CD14-positive monocyte (primary cell): ENCODE data around the gene LTA4H. TPM values are rescaled to one million over a fixed set of nuclear protein-coding genes. Genes with fewer than 3 reads are reported as not detected.

Experiments
- DNase-seq, 3 donors: peaks; one replicate each; pipeline ENCODE4 v3.0.0-alpha.2; 2011 to 2022
- H2AFZ ChIP-seq: 2 replicates; pipeline ENCODE4 v1.6.0; 2012; ENCODE audit warnings: mild to moderate bottlenecking, low read depth, low read length, inconsistent platforms; ENCODE audit not compliant: insufficient read depth, poor library complexity, severe bottlenecking
- H3K27ac ChIP-seq, 2 donors: 1 replicate in 1 of 2; 2 replicates in 1 of 2; pipeline ENCODE4 v1.5.1; 2012 to 2013; ENCODE audit warnings: low read length in 2 of 2, control low read depth in 1 of 2, inconsistent platforms in 1 of 2, low read depth in 1 of 2, mild to moderate bottlenecking in 1 of 2
- H3K27me3 ChIP-seq, 2 donors: one replicate each; pipeline versions ENCODE4 v1.6.0 to v1.6.1; 2011 to 2013; ENCODE audit warnings: low read length in 2 of 2; ENCODE audit not compliant: control insufficient read depth in 2 of 2, insufficient read depth in 2 of 2
- H3K36me3 ChIP-seq, 2 donors: replicated peaks in 1 of 2; 1 replicate in 1 of 2; 2 replicates in 1 of 2; pipeline versions ENCODE4 v1.5.1 to v1.6.1; 2012 to 2013; ENCODE audit warnings: low read length in 2 of 2, control low read depth in 1 of 2, inconsistent platforms in 1 of 2, mild to moderate bottlenecking in 1 of 2; ENCODE audit not compliant: insufficient read depth in 2 of 2, control insufficient read depth in 1 of 2
- H3K4me1 ChIP-seq, 2 donors: 1 replicate in 1 of 2; 2 replicates in 1 of 2; pipeline versions ENCODE4 v1.5.1 to v1.6.1; 2012 to 2013; ENCODE audit warnings: low read length in 2 of 2, control low read depth in 1 of 2, inconsistent platforms in 1 of 2, mild to moderate bottlenecking in 1 of 2, moderate library complexity in 1 of 2; ENCODE audit not compliant: insufficient read depth in 2 of 2, control insufficient read depth in 1 of 2
- H3K4me2 ChIP-seq: replicated peaks from 2 replicates; pipeline ENCODE3; 2012; ENCODE audit warnings: low read length, moderate library complexity, mild to moderate bottlenecking; ENCODE audit not compliant: poor library complexity, severe bottlenecking; ENCODE audit errors: extremely low read depth
- H3K4me3 ChIP-seq, 3 experiments: fragments of 200-600 bp in 1 of 3; sonication (generic) in 1 of 3; replicated peaks in 1 of 3; 1 replicate in 2 of 3; 2 replicates in 1 of 3; pipeline ENCODE4 v1.5.1; 2011 to 2013; ENCODE audit warnings: low read length in 3 of 3, mild to moderate bottlenecking in 3 of 3, control low read depth in 2 of 3, low read depth in 2 of 3, inconsistent platforms in 1 of 3, moderate library complexity in 1 of 3
- H3K79me2 ChIP-seq: 2 replicates; pipeline ENCODE4 v1.6.0; 2012; ENCODE audit warnings: mild to moderate bottlenecking, control low read depth, inconsistent platforms, low read length, moderate library complexity; ENCODE audit not compliant: insufficient read depth
- H3K9ac ChIP-seq: 2 replicates; pipeline ENCODE4 v1.6.0; 2017; ENCODE audit warnings: low read length, mild to moderate bottlenecking; ENCODE audit not compliant: insufficient read depth, poor library complexity, severe bottlenecking
- H3K9me3 ChIP-seq, 2 donors: replicated peaks in 1 of 2; 1 replicate in 1 of 2; 2 replicates in 1 of 2; pipeline versions ENCODE4 v1.5.1 to v1.6.1; 2012 to 2013; ENCODE audit warnings: low read length in 2 of 2, control low read depth in 1 of 2; ENCODE audit not compliant: control insufficient read depth in 1 of 2, insufficient read depth in 1 of 2
- H4K20me1 ChIP-seq: 2 replicates; pipeline ENCODE4 v1.6.0; 2012; ENCODE audit warnings: mild to moderate bottlenecking, low read length, control low read depth, moderate library complexity; ENCODE audit not compliant: insufficient read depth
- H3K27ac Mint-ChIP-seq, 7 donors: one replicate each; pipeline ENCODE4 v1.8.0; 2020; ENCODE audit warnings: mild to moderate bottlenecking in 7 of 7, mixed read lengths in 7 of 7, moderate library complexity in 6 of 7, inconsistent platforms in 2 of 7
- H3K27me3 Mint-ChIP-seq, 3 donors: one replicate each; pipeline ENCODE4 v1.8.0; 2021 to 2022; ENCODE audit warnings: low read depth in 3 of 3, mild to moderate bottlenecking in 3 of 3, mixed read lengths in 3 of 3, moderate library complexity in 3 of 3, inconsistent platforms in 1 of 3
- H3K36me3 Mint-ChIP-seq, 2 donors: one replicate each; pipeline ENCODE4 v1.8.0; 2020; ENCODE audit warnings: mixed read lengths in 2 of 2, inconsistent platforms in 1 of 2, mild to moderate bottlenecking in 1 of 2
- H3K4me1 Mint-ChIP-seq: one replicate; pipeline ENCODE4 v1.8.0; 2020; ENCODE audit warnings: mild to moderate bottlenecking, mixed read lengths
- H3K4me3 Mint-ChIP-seq, 2 donors: one replicate each; pipeline ENCODE4 v1.8.0; 2020; ENCODE audit warnings: mild to moderate bottlenecking in 2 of 2, mixed read lengths in 2 of 2, moderate library complexity in 1 of 2
- H3K9me3 Mint-ChIP-seq, 7 donors: one replicate each; pipeline ENCODE4 v1.8.0; 2020 to 2022; ENCODE audit warnings: mixed read lengths in 7 of 7, mild to moderate bottlenecking in 6 of 7, moderate library complexity in 6 of 7, inconsistent platforms in 2 of 7
- WGBS: methylation state at CpG from one replicate; pipeline ENCODE4 v1.1.5; 2013; ENCODE audit warnings: missing lambda C conversion rate; ENCODE audit not compliant: insufficient coverage; 5-methylcytosine and 5-hydroxymethylcytosine counted together
- intact Hi-C, 2 donors: fragments of 100-400 bp; cut with micrococcal nuclease; formaldehyde crosslinking; loops; one replicate each; pipeline versions ENCODE4 v1.15.0 to v1.15.1; 2023
- polyA plus RNA-seq, 3 donors: library from polyadenylated mRNA; depleted of rRNA in 1 of 3; unstranded in 2 of 3; stranded (reverse) in 1 of 3; fragments of 300-500 nt in 2 of 3; fragments of >200 nt in 1 of 3; fragmentation: Illumina TruSeq in 2 of 3; gene quantifications; 1 replicate in 2 of 3; 2 replicates in 1 of 3; pipeline ENCODE4 v1.2.3, GENCODE V29; 2012 to 2021
- TF ChIP-seq, protein P1 (sequence below): fragments of 200-600 bp; IDR thresholded peaks from one replicate; pipeline ENCODE4 v1.8.0; 2022; ENCODE audit warnings: antibody characterized with exemption, mild to moderate bottlenecking

The LTA4H gene
- polyA plus RNA-seq, 3 donors: 278 to 963 (median 647) TPM

DNA sequence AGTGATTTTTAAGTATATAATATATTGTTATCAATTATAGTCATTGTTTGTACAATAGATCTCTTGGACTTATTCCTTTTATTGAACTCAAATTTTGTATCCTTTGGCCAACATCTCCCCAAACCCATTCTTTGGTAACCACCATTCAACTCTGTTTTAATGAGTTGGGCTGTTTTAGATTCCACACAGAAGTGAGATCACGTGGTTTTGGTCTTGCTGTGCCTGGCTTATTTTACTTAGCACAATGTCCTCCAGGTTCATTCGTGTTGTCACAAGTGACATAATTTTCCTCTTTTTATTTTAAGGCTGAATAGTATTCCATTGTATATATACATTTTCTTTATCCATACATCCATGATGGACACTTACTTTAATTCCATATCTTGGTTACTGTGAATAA lies 40.2 kb upstream of the LTA4H start:
- Histone ChIP-seq H2AFZ (no peak overlapping the region), H3K4me1 (peaks cover 20 to 31% of the 10 kb centered on the region in 2 donors), H3K27me3 (no peaks in the 10 kb centered on the region), H3K9ac (no peak overlapping the region), H3K9me3 (no peaks in the 10 kb centered on the region), H3K4me2 (no peak overlapping the region), H3K27ac (no peak overlapping the region), H3K4me3 (no peak overlapping the region), H3K36me3 (no peaks in the 10 kb centered on the region), H4K20me1 (no peaks in the 10 kb centered on the region), H3K79me2 (no peaks in the 10 kb centered on the region)
- H3K9me3 Mint-ChIP-seq: no peaks in the 10 kb centered on the region
- no peak for DNase-seq
- peaks cover 38% of the 10 kb centered on the region for H3K4me1 Mint-ChIP-seq
- no CpG with 5 or more reads among the region's 2 CpGs for WGBS
- H3K27me3 Mint-ChIP-seq: peaks cover 3 to 8% (median 7%) of the 10 kb centered on the region in 3 donors
- TF ChIP-seq, protein P1, sequence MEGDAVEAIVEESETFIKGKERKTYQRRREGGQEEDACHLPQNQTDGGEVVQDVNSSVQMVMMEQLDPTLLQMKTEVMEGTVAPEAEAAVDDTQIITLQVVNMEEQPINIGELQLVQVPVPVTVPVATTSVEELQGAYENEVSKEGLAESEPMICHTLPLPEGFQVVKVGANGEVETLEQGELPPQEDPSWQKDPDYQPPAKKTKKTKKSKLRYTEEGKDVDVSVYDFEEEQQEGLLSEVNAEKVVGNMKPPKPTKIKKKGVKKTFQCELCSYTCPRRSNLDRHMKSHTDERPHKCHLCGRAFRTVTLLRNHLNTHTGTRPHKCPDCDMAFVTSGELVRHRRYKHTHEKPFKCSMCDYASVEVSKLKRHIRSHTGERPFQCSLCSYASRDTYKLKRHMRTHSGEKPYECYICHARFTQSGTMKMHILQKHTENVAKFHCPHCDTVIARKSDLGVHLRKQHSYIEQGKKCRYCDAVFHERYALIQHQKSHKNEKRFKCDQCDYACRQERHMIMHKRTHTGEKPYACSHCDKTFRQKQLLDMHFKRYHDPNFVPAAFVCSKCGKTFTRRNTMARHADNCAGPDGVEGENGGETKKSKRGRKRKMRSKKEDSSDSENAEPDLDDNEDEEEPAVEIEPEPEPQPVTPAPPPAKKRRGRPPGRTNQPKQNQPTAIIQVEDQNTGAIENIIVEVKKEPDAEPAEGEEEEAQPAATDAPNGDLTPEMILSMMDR: no peak
- no peak overlapping the region for H3K27ac Mint-ChIP-seq
- H3K36me3 Mint-ChIP-seq: no peaks in the 10 kb centered on the region
- intact Hi-C loops: no loop called here
- H3K4me3 Mint-ChIP-seq: no peak overlapping the region

DNA sequence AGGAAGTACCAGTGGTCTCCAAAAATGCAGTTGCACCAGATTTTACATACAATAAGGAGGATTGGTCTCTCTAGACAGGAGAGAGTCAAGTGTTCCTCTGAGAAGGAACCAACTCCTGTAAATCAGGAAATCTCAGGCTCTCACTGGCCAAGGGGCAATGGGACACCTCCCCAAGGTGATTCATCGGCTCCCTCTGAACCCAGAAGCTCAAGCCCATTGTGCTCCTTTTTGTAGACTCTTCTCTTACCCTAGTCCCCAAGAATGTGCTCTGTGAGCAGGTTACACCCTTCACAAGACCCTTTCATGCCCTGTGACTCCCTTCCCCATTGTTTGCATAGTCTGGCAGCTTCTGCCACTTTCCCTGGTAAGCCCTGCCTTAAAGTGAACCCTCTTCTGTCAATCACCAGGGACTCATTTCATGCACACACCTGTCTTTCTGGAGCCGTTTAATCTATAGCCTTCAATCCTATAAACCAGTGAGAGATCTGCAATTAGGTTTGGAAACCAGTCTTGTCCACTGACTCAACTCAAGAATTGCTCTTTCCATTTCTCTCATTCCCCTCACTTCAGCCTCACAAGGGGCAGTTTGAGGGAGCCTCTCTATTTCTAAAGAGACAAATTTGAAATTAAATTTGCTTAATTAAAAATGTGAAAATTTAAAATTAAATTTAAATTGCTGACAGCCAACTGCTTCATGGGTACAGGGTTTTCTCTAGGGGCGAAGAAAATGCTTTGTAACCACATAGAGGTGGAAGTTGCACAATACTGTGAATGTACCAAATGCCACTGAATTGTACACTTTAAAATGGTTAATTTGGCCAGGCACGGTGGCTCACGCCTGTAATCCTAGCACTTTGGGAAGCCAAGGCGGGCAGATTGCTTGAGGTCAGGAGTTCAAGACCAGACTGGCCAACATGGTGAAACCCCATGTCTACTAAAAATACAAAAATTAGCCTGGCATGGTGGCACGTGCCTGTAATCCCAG lies 38.3 kb upstream of the LTA4H start:
- Histone ChIP-seq H3K4me2 (peak overlapping the region; percentile 18), H3K9ac (no peak overlapping the region), H3K79me2 (no peaks in the 10 kb centered on the region), H3K4me1 (peaks cover 20 to 31% of the 10 kb centered on the region in 2 donors), H3K27me3 (no peaks in the 10 kb centered on the region), H3K27ac (peak overlapping the region in 1 of 2 donors; percentile 30), H2AFZ (no peak overlapping the region), H3K9me3 (no peaks in the 10 kb centered on the region), H3K4me3 (no peak overlapping the region), H4K20me1 (no peaks in the 10 kb centered on the region), H3K36me3 (no peaks in the 10 kb centered on the region)
- no peak overlapping the region for H3K4me3 Mint-ChIP-seq
- DNase-seq: peak; percentile 21 to 51 (median 29)
- H3K4me1 Mint-ChIP-seq: peaks cover 40% of the 10 kb centered on the region
- WGBS: 20% methylated on average over 5 of the region's 7 CpGs
- no peaks in the 10 kb centered on the region for H3K9me3 Mint-ChIP-seq
- intact Hi-C loops: no loop called here
- peaks cover 3 to 5% (median 4%) of the 10 kb centered on the region in 3 donors for H3K27me3 Mint-ChIP-seq
- H3K27ac Mint-ChIP-seq: peak overlapping the region; percentile 14 to 72 (median 64)
- H3K36me3 Mint-ChIP-seq: no peaks in the 10 kb centered on the region
- TF ChIP-seq, protein P1: no peak
